ENCODE data around the gene GAL3ST2.

GAL3ST2 gene

GRCh38 chr2:241846406-241846805 is 69.8 kb downstream of the GAL3ST2 start:
- DNase-seq: no peak

DNA sequence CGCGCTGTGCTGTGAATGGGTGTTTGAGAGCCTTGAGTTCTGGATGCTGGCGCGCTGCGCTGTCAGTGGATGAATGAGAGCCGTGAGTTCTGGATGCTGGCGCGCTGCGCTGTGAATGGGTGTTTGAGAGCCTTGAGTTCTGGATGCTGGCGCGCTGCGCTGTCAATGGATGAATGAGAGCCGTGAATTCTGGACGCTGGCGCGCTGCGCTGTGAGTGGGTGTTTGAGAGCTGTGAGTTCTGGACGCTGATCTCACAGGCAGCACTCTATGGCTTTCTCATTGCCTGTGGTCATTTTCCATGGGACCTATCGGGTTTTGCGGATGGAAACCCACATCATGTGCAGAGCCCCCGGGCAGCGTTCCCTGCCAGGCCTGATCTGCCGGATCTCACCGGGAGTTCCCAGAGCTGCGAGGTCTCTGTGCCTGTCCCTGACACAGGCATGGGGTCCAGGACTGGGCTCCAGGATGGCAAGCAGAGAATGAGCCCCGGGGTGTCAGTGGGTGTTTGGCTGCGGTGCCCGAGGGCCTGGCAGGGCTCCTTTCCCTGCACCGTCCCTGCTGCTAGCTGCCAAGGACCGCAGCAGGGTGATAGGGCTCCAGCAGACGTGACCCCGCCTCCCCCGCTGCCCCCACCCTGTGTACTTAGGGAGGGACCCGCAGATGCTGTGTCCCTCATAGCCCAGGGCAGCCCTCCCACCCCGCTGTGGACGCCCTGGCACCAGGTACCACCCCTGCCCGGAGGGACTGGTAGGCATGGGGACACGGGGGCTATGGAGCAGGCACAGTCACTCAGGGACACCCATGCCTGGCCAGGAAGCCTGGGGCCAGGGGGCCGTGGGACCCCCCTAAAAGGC is 72.4 kb downstream of the GAL3ST2 start:
- DNase-seq: no peak

- DNase-seq: no peak
Observed at GRCh38 chr2:241849616-241850543, 73.3 kb downstream of the GAL3ST2 start.

GRCh38 chr2:241850544-241851324 is 74.1 kb downstream of the GAL3ST2 start:
- DNase-seq: no peak

DNA sequence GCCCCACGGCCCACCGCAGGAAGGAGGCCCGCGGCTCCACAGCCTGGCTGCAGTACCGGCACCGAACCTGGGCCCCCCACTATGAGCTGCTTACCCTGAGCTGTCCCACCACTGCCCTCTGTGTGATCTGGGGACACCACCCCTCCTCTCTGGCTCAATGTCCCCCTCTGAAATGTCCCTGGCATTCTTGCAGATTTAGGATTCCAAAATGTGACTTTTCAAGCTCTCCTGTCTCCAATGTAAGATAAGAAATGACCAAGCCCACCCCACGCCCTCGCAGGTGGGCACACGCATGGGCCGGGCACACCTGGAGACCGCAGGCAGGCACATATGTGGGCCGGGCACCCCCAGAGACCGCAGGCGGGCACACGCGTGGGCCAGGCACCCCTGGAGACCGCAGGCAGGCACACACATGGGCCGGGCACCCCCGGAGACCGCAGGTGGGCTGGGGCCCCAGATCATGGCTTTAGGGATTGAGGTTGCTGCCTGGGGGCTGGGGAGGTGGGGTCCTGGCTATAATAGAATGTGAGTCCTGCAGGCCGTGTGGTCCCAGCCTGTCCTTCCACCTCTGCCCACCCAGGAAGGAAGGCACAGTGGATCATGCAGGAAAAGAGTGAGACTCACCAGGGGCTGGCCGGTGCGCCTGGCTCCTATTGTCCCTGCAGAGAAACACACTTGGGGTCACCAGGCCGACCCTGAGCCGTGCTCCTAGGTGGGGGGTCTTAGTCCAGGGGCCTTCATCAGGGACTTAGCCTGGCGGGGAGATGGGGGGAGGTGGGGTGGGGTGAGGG is 74.9 kb downstream of the GAL3ST2 start:
- no peak for DNase-seq

DNA sequence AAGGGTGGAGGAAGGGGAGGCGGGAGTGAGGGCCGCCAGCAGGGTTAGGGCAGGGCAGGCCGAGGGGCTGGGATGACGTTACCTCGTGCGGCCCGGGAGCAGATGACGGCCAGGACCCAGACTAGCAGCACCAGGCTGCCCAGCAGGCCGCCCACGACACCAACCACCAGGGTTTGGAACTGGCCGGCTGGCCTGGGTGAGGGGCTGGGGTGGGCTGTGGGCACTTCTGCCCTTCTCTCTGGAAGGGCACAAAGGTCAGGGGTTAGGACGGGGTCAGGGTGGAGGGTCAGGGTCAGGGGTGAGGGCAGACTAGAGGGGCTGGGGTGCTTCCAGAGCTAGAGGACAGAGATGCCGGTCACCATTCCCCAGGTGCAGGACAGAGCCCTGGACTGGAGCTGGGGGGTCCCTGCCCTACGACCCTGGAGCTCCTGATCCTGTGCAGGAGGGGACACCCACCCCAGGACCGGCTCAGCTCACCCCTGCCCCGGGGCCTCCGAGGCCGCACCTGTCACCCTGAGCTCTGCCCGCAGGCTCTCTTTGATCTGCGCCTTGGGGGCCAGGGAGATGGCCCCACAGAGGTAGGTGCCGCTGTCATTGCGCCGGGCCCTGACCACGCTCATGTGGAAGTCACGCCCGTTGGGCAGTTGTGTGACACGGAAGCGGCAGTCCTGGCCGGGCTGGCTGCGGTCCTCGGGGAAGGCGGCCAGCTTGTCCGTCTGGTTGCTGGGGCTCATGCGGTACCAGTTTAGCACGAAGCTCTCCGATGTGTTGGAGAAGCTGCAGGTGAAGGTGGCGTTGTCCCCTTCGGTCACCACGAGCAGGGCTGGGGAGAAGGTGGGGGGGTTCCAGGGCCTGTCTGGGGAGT is 75.7 kb downstream of the GAL3ST2 start:
- no peak for DNase-seq

DNA sequence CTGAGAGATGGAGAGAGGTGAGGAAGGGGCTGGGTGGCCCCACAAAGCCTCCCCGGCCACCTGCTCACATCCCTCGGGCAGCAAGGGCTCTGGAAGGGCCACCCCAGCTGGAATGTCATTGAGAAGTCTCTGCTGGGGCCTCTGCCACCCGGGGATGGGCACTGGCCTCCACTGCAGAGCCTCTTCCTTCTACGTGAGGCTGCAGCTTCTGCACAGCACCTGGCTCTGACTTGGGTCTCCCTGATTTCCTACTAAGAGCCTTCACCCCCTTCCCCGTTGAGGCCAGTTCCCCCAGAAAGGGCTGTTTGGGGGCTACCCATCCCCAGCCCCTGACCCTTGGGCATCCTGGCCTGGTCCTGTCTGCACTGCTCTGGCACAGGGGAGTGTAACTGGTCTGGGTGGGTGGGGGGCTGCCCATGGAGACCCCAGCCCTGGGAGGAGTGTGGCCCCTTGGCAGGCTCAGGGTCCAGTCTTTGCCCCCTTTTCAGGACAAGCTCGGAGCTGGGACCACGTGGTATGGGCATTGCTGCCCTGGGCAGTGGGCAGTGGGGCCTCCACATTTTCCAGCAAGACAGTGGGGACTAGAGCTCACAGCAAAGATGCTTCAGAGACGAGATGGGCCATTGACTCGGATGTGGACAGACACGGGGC is 76.5 kb downstream of the GAL3ST2 start:
- DNase-seq: no peak

All from C1 segment of cervical spinal cord (tissue), 14 donors.